Measurements from ENCODE around the gene RCHY1. TPM values are rescaled to one million over a fixed set of nuclear protein-coding genes. Genes with fewer than 3 reads are reported as not detected.
"Not testable (repeated sequence)": the region's sequence is repeated elsewhere in the genome, so short reads cannot be mapped to it uniquely, and the experiment has no call there.

The RCHY1 gene
- total RNA-seq (2014; rRNA removed; shearing (Covaris generic)): 23.4 and 34.3 TPM in 2 replicates

- peak; percentile 97 for DNase-seq (ENCODE audit: low spot score)
These were observed at the start of gene RCHY1, which contains the start of gene THAP6 for GRCh38 chr4:75514131-75514948. TSS of gene RCHY1 (minus strand) at chr4:75514403. CDS start at chr4:75514286, 117 bp downstream. TSS of gene THAP6 (plus strand) at chr4:75514473. CDS start at chr4:75515453, 980 bp downstream.

DNA sequence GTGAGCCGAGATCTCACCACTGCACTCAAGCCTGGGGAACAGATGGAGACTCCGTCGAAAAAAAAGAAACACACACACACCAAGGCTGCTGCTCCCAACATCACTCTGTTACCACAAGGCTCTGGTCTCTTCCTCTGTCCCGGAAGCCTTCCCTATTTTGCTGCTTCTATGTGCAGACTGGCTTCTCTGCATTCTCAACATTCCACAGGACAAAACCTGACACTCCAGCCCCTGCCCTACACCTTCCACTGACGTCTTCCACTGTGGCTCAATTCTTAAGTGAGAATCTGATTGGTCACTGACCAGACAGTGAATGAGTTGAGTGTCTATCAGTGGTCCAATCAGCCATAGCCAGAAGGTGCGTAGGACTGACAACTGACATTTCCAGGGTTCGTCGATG lies 47.6 kb upstream of the RCHY1 start:
- no peak for DNase-seq (ENCODE audit: low spot score)

GRCh38 chr4:75557696-75558095 lies 43.5 kb upstream of the RCHY1 start:
- DNase-seq (ENCODE audit: low spot score): no peak

DNA sequence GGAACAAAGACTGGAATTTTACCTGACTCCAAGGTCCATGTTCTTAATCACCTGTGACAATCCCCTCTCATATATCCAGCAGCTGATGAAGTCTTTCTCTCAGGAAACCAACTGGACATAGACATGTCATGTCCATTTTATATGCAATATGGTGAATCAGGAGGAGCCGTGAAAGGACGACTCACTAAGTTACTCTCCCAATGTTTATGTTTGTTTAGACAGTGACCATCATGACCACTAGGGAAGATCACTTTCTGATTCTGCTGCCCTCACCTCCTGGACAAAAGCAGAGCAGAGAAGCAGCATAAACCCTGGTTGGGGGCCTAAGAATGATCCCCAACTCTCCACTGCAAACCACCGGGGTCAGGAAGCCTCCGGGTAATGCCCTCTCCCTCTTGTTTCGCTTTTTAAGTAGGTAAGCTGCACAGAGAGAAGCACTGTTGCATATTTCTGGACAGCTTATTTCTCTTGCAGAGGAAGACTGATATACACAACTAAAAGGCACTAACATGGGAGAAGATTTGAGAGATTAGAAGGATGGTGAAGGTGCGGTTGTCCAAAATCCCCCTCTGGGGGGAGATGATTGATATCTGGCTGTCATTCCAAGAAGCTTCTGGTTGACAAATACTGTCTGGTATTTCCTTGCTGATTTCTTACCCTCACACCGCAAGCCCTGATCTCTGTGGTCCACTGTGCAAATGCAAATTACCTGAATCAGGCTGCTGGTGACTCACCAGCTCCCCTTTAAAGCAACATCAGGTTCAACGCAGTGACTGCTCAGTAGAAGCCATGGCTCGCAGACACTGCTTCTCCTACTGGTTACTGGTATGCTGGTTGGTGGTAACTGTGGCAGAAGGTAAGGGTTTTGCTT lies 41.3 kb upstream of the RCHY1 start, which contains the start of gene ODAPH:
TSS of gene ODAPH (plus strand) at position 773 of the 871 bp plus-strand sequence. CDS start at position 790, 17 bp downstream.
- peak; percentile 57 for DNase-seq (ENCODE audit: low spot score)

DNA sequence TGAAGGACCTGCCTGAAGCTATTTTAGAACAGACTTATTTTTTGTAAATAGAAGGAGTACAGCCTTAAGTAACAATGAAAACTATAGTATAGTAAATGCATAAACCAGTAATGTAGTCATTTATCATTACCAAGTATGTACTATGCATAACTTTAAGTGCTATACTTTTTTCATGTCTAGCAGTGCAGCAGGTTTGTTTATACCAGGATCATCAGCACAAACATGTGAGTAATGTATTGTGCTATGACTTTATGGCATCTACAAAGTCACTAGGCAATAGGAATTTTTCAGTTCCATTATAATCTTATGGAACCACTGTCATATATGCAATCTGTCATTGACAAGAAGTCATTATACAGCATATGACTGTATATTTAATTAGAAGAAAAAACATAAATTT lies 38.2 kb upstream of the RCHY1 start:
- no peak for DNase-seq (ENCODE audit: low spot score)

- DNase-seq (ENCODE audit: low spot score): no peak
These were observed 34.8 kb upstream of the RCHY1 start for GRCh38 chr4:75549019-75549418.

- peak; percentile 17 for DNase-seq (ENCODE audit: low spot score)
These were observed 33.6 kb upstream of the RCHY1 start for GRCh38 chr4:75547647-75548387.

DNA sequence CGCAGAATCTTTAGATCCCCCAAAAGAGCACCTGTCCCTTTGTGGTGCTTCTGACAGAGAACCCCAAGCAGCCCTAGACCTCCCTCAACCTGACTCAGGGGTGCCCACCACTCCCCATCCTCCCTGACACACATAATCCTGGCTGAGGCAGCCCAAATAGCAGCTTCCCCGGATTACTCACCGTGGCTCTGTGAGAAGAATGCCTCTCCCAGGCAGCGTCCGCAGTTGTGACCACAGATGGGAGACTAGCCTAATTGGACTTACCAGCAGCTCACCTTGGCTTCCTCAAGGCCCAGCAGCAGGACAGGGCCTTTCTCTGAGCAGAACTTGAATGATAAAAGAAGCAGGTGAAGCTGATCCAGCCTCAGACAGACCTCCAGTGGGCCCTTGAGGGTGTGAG lies 31.3 kb upstream of the RCHY1 start:
- DNase-seq (ENCODE audit: low spot score): peak; percentile 15

DNA sequence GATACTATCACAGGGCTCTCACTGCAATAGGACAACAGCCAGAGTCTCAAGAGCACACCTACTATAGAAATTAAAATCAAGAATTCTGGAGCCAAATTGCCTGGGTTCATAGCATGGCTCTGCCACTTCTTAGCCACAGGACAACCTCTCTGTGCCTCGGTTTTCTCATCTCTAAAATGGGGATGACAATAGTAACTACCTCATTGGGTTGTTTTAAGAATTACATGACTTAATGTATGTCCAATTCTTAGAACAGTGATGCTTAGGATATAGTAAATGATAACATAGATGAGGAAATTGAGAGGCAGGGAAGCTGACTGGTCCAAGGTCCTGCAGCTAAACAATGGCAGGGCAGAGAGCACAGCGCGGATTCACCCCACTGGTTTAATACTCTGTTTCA lies 30.7 kb upstream of the RCHY1 start:
- DNase-seq (ENCODE audit: low spot score): no peak

DNA sequence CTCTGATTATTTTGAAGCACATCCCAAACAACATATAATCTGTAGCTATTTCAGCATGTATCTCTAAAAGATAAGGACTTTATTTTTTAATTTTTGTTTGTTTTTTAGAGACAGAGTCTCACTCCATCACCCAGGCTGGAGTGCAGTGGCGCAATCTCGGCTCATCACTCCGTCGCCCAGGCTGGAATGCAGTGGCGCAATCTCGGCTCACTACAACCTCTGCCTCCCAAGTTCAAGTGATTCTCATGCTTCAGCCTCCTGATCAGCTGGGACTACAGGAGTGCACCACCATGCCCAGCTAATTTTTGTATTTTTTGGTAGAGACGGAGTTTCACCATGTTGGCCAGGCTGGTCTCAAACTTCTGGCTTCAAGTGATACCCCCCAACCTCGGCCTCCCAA lies 30.0 kb upstream of the RCHY1 start:
- not testable (repeated sequence) for DNase-seq (ENCODE audit: low spot score)

DNA sequence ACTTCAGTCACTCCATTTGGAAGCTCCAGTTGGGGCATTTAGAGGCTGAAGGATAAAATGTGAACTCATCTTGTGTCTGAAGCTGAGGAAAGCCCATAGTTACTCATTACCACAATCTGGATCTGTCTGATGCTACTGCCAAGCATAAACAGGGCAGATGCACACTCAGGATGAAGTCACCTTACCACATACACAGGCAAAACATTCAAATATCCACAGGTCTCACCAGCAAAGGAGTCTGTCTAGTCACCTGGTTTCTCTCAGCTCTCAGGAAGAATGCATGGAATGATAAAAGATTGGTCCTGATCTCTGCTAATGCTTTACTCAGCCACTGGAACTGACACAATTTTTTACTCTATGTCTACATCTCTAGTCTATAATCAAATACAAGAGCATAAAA lies 28.6 kb upstream of the RCHY1 start:
- DNase-seq (ENCODE audit: low spot score): peak; percentile 36

GRCh38 chr4:75537308-75537707 lies 23.1 kb upstream of the RCHY1 start:
- DNase-seq (ENCODE audit: low spot score): not testable (repeated sequence)

DNA sequence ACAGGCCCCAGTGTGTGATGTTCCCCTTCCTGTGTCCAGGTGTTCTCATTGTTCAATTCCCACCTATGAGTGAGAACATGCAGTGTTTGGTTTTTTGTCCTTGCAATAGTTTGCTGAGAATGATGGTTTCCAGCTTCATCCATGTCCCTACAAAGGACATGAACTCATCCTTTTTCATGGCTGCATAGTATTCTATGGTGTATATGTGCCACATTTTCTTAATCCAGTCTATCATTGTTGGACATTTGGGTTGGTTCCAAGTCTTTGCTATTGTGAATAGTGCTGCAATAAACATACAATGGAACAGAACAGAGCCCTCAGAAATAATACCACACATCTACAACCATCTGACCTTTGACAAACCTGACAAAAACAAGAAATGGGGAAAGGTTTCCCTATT lies 19.7 kb upstream of the RCHY1 start:
- not testable (repeated sequence) for DNase-seq (ENCODE audit: low spot score)

DNA sequence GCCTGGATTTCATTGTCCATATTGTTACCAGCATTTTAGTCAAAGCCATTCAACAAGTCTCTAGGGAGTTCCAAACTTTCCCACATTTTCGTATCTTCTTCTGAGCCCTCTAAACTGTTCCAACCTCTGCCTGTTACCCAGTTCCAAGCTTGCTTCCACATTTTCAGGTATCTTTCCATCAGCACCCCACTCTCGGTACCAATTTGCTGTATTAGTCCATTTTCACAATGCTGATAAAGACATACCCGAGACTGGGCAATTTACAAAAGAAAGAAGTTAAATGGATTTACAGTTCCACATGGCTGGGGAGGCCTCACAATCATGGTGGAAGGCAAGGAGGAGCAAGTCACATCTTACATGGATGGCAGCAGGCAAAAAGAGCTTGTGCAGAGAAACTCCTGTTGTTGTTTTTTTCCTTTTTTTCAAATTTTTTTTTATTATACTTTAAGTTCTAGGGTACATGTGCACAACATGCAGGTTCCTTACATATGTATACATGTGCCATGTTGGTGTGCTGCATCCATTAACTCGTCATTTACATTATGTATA lies 19.2 kb upstream of the RCHY1 start:
- DNase-seq (ENCODE audit: low spot score): not testable (repeated sequence)

DNA sequence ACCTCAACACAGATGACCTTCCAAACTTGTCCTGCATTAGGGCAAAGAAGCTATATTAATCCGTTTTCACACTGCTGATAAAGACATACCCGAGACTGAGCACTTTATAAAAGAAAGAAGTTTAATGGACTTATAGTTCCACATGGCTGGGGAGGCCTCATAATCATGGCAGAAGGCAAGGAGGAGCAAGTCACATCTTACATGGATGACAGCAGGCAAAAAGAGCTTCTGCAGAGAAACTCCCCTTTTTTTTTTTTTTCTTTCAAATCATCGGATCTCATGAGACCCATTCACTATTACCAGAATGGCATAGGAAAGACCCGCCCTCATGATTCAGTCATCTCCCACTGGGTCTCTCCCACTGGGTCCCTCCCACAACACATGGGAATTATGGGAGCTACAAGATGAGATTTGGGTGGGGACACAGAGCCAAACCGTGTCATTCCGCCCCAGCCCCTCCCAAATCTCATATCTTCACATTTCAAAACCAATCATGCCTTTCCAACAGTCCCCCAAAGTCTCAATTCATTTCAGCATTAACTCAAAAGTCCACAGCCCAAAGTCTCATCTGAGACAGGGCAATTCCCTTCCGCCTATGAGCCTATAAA lies 17.4 kb upstream of the RCHY1 start:
- not testable (repeated sequence) for DNase-seq (ENCODE audit: low spot score)

DNA sequence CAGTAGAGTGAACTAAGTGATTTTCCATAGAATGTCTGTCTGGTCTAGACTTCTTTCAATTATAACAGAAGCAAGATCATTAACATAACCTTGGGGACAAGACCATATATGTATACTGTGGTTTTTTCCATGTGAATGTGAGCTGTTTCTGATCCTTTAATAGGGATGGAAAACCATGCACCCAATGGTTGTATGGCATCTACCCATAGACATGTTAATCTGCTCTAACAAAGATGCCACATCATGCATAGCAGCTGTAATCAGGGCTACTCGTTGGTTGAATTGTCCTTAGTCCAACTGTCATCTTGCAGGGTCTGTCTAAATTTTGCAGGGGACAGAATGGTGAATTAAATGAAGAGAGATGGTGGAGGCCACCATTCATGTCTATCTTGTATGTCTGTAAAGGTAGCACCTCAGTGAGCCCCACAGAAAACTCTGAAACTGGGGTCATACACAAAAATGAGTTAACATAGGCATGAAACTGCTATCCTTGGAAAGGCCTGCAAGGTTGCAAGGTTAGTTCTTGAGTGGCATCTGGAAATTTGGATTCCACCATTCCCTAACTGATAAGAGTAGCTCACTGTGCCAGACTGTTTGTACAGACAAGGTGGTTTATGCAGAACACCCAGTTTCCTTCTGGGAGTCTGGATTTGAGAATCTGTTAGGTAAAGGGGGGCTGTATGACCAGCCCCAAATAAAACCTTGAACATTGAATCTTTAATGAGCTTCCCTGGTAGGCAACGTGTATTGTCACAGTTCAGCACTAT lies 16.5 kb upstream of the RCHY1 start:
- no peak for DNase-seq (ENCODE audit: low spot score)

GRCh38 chr4:75527482-75527881 lies 13.3 kb upstream of the RCHY1 start:
- DNase-seq (ENCODE audit: low spot score): no peak

DNA sequence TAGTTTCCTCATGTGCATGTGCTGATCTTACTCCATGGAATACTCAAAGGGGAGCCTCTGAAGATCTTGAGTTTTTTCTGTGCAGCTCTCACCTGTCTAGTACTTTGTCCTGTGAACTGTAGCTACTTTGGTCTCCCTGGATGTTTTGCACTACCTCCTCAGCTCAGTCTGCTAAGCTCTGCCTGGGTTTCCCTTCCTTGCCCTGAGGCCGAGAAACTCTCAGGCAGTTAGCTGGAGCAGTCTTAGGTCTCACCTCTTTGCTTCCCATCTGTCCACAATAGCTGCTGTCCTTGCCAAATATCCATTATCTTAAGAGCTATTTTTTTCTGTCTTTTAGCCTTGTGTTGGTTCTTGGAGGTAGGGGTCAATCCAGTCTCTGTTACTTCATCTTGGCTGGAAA lies 11.7 kb upstream of the RCHY1 start:
- DNase-seq (ENCODE audit: low spot score): no peak

GRCh38 chr4:75525086-75525485 lies 10.9 kb upstream of the RCHY1 start:
- DNase-seq (ENCODE audit: low spot score): no peak

DNA sequence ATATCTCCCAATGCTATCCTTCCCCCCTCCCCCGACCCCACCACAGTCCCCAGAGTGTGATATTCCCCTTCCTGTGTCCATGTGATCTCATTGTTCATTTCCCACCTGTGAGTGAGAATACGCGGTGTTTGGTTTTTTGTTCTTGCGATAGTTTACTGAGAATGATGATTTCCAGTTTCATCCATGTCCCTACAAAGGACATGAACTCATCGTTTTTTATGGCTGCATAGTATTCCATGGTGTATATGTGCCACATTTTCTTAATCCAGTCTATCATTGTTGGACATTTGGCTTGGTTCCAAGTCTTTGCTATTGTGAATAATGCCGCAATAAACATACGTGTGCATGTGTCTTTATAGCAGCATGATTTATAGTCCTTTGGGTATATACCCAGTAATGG lies 5.2 kb upstream of the RCHY1 start:
- DNase-seq (ENCODE audit: low spot score): not testable (repeated sequence)
